ENCODE data around the gene KLK11. TPM values are rescaled to one million over a fixed set of nuclear protein-coding genes. Genes with fewer than 3 reads are reported as not detected.

KLK11 gene, protein sequence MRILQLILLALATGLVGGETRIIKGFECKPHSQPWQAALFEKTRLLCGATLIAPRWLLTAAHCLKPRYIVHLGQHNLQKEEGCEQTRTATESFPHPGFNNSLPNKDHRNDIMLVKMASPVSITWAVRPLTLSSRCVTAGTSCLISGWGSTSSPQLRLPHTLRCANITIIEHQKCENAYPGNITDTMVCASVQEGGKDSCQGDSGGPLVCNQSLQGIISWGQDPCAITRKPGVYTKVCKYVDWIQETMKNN
- 1 to 10 TPM in 1 of 2 donors, under 1 TPM in 1; 0.29 to 2.5 TPM for total RNA-seq
- polyA plus RNA-seq (2013, experiment 1 of 2) = not detected
- polyA plus RNA-seq (2013, experiment 2 of 2) = not detected
- long read RNA-seq, experiment 1, partial matches to known transcripts = 0 of 2 reads
- long read RNA-seq, experiment 1, other reads (novel, unspliced or antisense) = 2 of 2 reads
- long read RNA-seq, experiment 2, partial matches to known transcripts = 0 of 2 reads
- long read RNA-seq, experiment 2, other reads (novel, unspliced or antisense) = 1 of 2 reads
- long read RNA-seq, experiment 3 = 0 reads
- long read RNA-seq, experiment 4, partial matches to known transcripts = 1 of 5 reads
- long read RNA-seq, experiment 4, other reads (novel, unspliced or antisense) = 1 of 5 reads

DNA sequence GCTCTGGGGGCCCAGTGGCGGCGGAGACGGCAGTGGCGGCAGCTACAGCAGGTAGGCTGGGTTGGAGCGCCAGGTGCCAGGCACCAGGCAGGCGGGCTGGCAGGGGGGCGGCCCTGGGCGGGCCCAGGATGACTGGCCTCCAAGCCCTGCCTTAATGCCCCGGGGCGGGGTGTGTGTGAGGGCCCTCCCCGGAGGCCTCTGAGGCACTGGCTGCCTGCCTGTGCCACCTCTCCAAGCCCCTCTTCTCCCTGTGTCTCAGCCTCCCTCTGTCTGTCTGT lies at the start of gene KLK11:
TSS of gene KLK11 (minus strand) at position 63 of the 278 bp plus-strand sequence. CDS start 985 bp downstream, outside the sequence.
- no peaks in the 10 kb centered on the region for H3K9me3 ChIP-seq (ENCODE audit: control insufficient read depth, low read length)
- no peak for DNase-seq
- peaks cover 11% of the 10 kb centered on the region for H3K4me1 ChIP-seq (ENCODE audit: control insufficient read depth, insufficient read depth, low read length)
- TF ChIP-seq, protein P1, sequence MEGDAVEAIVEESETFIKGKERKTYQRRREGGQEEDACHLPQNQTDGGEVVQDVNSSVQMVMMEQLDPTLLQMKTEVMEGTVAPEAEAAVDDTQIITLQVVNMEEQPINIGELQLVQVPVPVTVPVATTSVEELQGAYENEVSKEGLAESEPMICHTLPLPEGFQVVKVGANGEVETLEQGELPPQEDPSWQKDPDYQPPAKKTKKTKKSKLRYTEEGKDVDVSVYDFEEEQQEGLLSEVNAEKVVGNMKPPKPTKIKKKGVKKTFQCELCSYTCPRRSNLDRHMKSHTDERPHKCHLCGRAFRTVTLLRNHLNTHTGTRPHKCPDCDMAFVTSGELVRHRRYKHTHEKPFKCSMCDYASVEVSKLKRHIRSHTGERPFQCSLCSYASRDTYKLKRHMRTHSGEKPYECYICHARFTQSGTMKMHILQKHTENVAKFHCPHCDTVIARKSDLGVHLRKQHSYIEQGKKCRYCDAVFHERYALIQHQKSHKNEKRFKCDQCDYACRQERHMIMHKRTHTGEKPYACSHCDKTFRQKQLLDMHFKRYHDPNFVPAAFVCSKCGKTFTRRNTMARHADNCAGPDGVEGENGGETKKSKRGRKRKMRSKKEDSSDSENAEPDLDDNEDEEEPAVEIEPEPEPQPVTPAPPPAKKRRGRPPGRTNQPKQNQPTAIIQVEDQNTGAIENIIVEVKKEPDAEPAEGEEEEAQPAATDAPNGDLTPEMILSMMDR (conservative IDR thresholded peaks at IDR 0.05) = no peak
- H3K36me3 ChIP-seq (ENCODE audit: control insufficient read depth, insufficient read depth, low read length) = no peaks in the 10 kb centered on the region
- H3K27ac ChIP-seq (ENCODE audit: low read depth, low read length) = no peak within 1 kb of the TSS
- Mint-ChIP-seq H3K27ac (peak within 1 kb of the TSS; percentile 39), H3K36me3 (ENCODE audit: low read depth) (no peaks in the 10 kb centered on the region), H3K27me3 (ENCODE audit: insufficient read depth) (peaks cover 28% of the 10 kb centered on the region), H3K4me3 (no peak within 1 kb of the TSS), H3K4me1 (peaks cover 37% of the 10 kb centered on the region), H3K9me3 (no peaks in the 10 kb centered on the region)
- peaks cover 19% of the 10 kb centered on the region for H3K27me3 ChIP-seq (ENCODE audit: control insufficient read depth, insufficient read depth, low read length, poor library complexity, severe bottlenecking)
- H3K4me3 ChIP-seq (ENCODE audit: low read length) = no peak within 1 kb of the TSS
- H3K9ac ChIP-seq (ENCODE audit: extremely low read depth, low read length, poor library complexity, severe bottlenecking) = peak within 1 kb of the TSS; percentile 6
- 91 to 97% methylated on average over 9 to 11 of the region's 11 CpGs for WGBS, 2 experiments (ENCODE audit: insufficient coverage in 1 of 2, insufficient read length in 1 of 2)

DNA sequence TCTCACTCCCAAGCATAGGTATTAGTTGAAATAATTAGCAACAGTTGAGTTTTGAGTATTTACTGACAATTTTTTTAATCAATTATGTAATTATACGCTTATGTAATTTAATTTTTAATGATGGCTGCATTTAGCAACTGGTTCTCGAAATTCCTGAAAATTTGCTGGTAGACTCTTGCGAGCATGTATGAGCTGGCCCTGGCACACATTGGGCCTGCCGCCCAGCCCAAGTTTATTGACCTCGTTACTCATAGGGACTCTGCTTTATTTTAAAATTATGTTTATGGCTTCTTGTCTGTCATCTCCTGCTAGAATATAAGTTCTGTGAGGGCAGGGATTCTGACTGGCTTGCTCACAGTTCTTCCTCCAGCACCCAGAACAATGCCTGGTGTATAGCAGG lies 49.6 kb upstream of the KLK11 start:
- peaks cover 1% of the 10 kb centered on the region for H3K27me3 Mint-ChIP-seq (ENCODE audit: insufficient read depth)
- TF ChIP-seq, protein P1 (conservative IDR thresholded peaks at IDR 0.05) = no peak
- no peak overlapping the region for H3K4me3 ChIP-seq (ENCODE audit: low read length)
- 94 to 95% methylated on average over 2 to 5 of the region's 5 CpGs for WGBS, 2 experiments (ENCODE audit: insufficient coverage in 1 of 2, insufficient read length in 1 of 2)
- no peaks in the 10 kb centered on the region for H3K27me3 ChIP-seq (ENCODE audit: control insufficient read depth, insufficient read depth, low read length, poor library complexity, severe bottlenecking)
- H3K36me3 Mint-ChIP-seq (ENCODE audit: low read depth) = no peaks in the 10 kb centered on the region
- no peak overlapping the region for H3K27ac ChIP-seq (ENCODE audit: low read depth, low read length)
- DNase-seq = no peak
- no peaks in the 10 kb centered on the region for H3K36me3 ChIP-seq (ENCODE audit: control insufficient read depth, insufficient read depth, low read length)
- no peak overlapping the region for H3K4me3 Mint-ChIP-seq
- H3K9ac ChIP-seq (ENCODE audit: extremely low read depth, low read length, poor library complexity, severe bottlenecking) = no peak overlapping the region
- H3K27ac Mint-ChIP-seq = no peak overlapping the region
- no peaks in the 10 kb centered on the region for H3K4me1 ChIP-seq (ENCODE audit: control insufficient read depth, insufficient read depth, low read length)
- H3K4me1 Mint-ChIP-seq = no peaks in the 10 kb centered on the region
- peaks cover 11% of the 10 kb centered on the region for H3K9me3 Mint-ChIP-seq
- H3K9me3 ChIP-seq (ENCODE audit: control insufficient read depth, low read length) = peaks cover 7% of the 10 kb centered on the region

DNA sequence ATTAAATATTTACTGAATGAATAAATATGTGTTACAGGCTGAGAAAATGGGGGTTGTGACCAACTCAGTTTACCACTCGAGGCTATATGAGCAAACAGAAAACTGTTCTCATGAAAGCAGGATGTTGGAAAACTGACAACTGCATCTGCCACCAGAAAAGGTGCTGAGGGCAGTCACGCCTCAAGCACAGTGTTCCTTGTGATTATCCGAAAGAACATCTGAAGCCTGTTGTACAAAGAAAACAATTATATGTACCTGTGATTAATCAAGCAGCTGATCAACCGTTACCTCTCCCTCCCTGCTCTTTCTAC lies 44.6 kb upstream of the KLK11 start:
- H3K4me1 Mint-ChIP-seq = peaks cover 2% of the 10 kb centered on the region
- DNase-seq = no peak
- no peak overlapping the region for H3K4me3 Mint-ChIP-seq
- TF ChIP-seq, protein P1 (conservative IDR thresholded peaks at IDR 0.05) = no peak
- no peaks in the 10 kb centered on the region for H3K36me3 Mint-ChIP-seq (ENCODE audit: low read depth)
- no peak overlapping the region for H3K9ac ChIP-seq (ENCODE audit: extremely low read depth, low read length, poor library complexity, severe bottlenecking)
- no peak overlapping the region for H3K4me3 ChIP-seq (ENCODE audit: low read length)
- H3K27ac Mint-ChIP-seq = no peak overlapping the region
- H3K27me3 Mint-ChIP-seq (ENCODE audit: insufficient read depth) = peaks cover 10% of the 10 kb centered on the region
- 87 to 90% methylated on average over 2 to 4 of the region's 4 CpGs for WGBS, 2 experiments (ENCODE audit: insufficient coverage in 1 of 2, insufficient read length in 1 of 2)
- peaks cover 7% of the 10 kb centered on the region for H3K9me3 ChIP-seq (ENCODE audit: control insufficient read depth, low read length)
- H3K4me1 ChIP-seq (ENCODE audit: control insufficient read depth, insufficient read depth, low read length) = no peaks in the 10 kb centered on the region
- no peaks in the 10 kb centered on the region for H3K36me3 ChIP-seq (ENCODE audit: control insufficient read depth, insufficient read depth, low read length)
- H3K9me3 Mint-ChIP-seq = peaks cover 11% of the 10 kb centered on the region
- no peak overlapping the region for H3K27ac ChIP-seq (ENCODE audit: low read depth, low read length)
- peaks cover 5% of the 10 kb centered on the region for H3K27me3 ChIP-seq (ENCODE audit: control insufficient read depth, insufficient read depth, low read length, poor library complexity, severe bottlenecking)

All from endodermal cell (in vitro differentiated cells).